Testis (tissue), 3 donors: ENCODE data around the gene CTU2. TPM values are rescaled to one million over a fixed set of nuclear protein-coding genes. Genes with fewer than 3 reads are reported as not detected.
A peak's percentile ranks its signal among the peaks of the same experiment; 100 is the strongest.

ENCODE experiments used
- DNase-seq: peaks from one replicate; pipeline ENCODE4 v3.0.0-alpha.2; 2019
- H3K27ac ChIP-seq, 2 donors: fragments of 200-600 bp; sonication (generic); one replicate each; pipeline ENCODE4 v1.5.1; 2019
- H3K27me3 ChIP-seq: fragments of 200-600 bp; sonication (generic); one replicate; pipeline ENCODE4 v1.5.1; 2019
- H3K36me3 ChIP-seq: fragments of 200-600 bp; sonication (generic); one replicate; pipeline ENCODE4 v1.5.1; 2017; ENCODE audit warnings: low read depth; ENCODE audit errors: missing control alignments
- H3K4me1 ChIP-seq: fragments of 200-600 bp; sonication (generic); one replicate; pipeline ENCODE4 v1.5.1; 2019
- H3K4me3 ChIP-seq, 2 donors: fragments of 200-600 bp; sonication (generic); one replicate each; pipeline ENCODE4 v1.5.1; 2017 to 2019
- H3K9me3 ChIP-seq: fragments of 200-600 bp; sonication (generic); one replicate; pipeline ENCODE4 v1.5.1; 2017
- CTCF ChIP-seq, 3 experiments: fragments of 450-650 bp in 2 of 3; fragments of 200-600 bp in 1 of 3; sonication (generic) in 1 of 3; IDR thresholded peaks; one replicate each; pipeline ENCODE4 v1.5.1; 2016 to 2019; ENCODE audit warnings: antibody characterized with exemption in 3 of 3, mild to moderate bottlenecking in 2 of 3, moderate library complexity in 1 of 3
- POLR2A ChIP-seq: fragments of 450-650 bp; IDR thresholded peaks from one replicate; pipeline ENCODE4 v1.6.1; 2017; ENCODE audit warnings: antibody characterized with exemption, mild to moderate bottlenecking, moderate library complexity
- WGBS, 2 donors: methylation state at CpG; one replicate each; pipeline ENCODE4 v1.1.5; 2018; 5-methylcytosine and 5-hydroxymethylcytosine counted together
- intact Hi-C: fragments of 100-400 bp; cut with DNase I; formaldehyde crosslinking; loops from one replicate; pipeline ENCODE4 v1.15.1; 2023; ENCODE audit warnings: low total_unique reads
- polyA plus RNA-seq: library from polyadenylated mRNA; stranded (reverse); fragments of 350-450 nt; fragmentation: Illumina TruSeq; extraction: RNeasy Lipid Tissue Mini Kit (QIAGEN cat#74804); gene quantifications from one replicate; pipeline ENCODE4 v1.2.3, GENCODE V29; 2014; ENCODE audit warnings: low read depth, low replicate concordance; ENCODE audit not compliant: insufficient read depth
- total RNA-seq, 2 donors: library from RNA; depleted of rRNA; stranded (reverse); fragments of >200 nt; gene quantifications; one replicate each; pipeline ENCODE4 v1.2.3, GENCODE V29; 2016

CTU2 gene
- total and polyA plus RNA-seq, 3 donors from 2014 or later = 19.8 to 25.4 (median 24.8) TPM

- H3K27me3 ChIP-seq = no peaks in the 10 kb centered on the region
- H3K4me3 ChIP-seq = no peak overlapping the region
- no peak for DNase-seq
- H3K4me1 ChIP-seq = peaks cover 28% of the 10 kb centered on the region
- 68 to 82% methylated on average over 9 to 26 of the region's 26 CpGs for WGBS, 2 donors
- peak overlapping the region in 1 of 2 donors; percentile 53 for H3K27ac ChIP-seq
- intact Hi-C loops = no loop called here
- H3K36me3 ChIP-seq = no peaks in the 10 kb centered on the region
- TF ChIP-seq POLR2A = no peak
- TF ChIP-seq CTCF (IDR thresholded peaks at IDR 0.05) = no peak
- H3K9me3 ChIP-seq = no peaks in the 10 kb centered on the region
These were observed 2.6 kb upstream of the CTU2 start for GRCh38 chr16:88703486-88704309.

- H3K4me1 ChIP-seq = peaks cover 28% of the 10 kb centered on the region
- no peaks in the 10 kb centered on the region for H3K27me3 ChIP-seq
- peak overlapping the region; percentile 92 to 98 for H3K4me3 ChIP-seq
- intact Hi-C loops = no loop called here
- TF ChIP-seq CTCF (IDR thresholded peaks at IDR 0.05) (no peak), POLR2A (no peak)
- 13 to 34% methylated on average over 7 to 9 of the region's 9 CpGs for WGBS, 2 donors
- no peak for DNase-seq
- no peaks in the 10 kb centered on the region for H3K9me3 ChIP-seq
- H3K36me3 ChIP-seq = no peaks in the 10 kb centered on the region
- peak overlapping the region in 1 of 2 donors; percentile 77 for H3K27ac ChIP-seq
These were observed 1.1 kb upstream of the CTU2 start for GRCh38 chr16:88705076-88705684.

- peak overlapping the region; percentile 92 to 98 for H3K4me3 ChIP-seq
- H3K9me3 ChIP-seq = no peaks in the 10 kb centered on the region
- 0% methylated on average over 23 of the region's 57 CpGs; no CpG with 5 or more reads in 1 of the 2 donors for WGBS, 2 donors
- H3K36me3 ChIP-seq = no peaks in the 10 kb centered on the region
- H3K27me3 ChIP-seq = no peaks in the 10 kb centered on the region
- intact Hi-C loops = no loop called here
- no peak for DNase-seq
- TF ChIP-seq CTCF (IDR thresholded peaks at IDR 0.05) (no peak), POLR2A (no peak)
- H3K27ac ChIP-seq = peak overlapping the region in 1 of 2 donors; percentile 77
- H3K4me1 ChIP-seq = peaks cover 28% of the 10 kb centered on the region
These were observed 488 bp upstream of the CTU2 start for GRCh38 chr16:88705801-88706228.

- H3K4me1 ChIP-seq = peaks cover 25% of the 10 kb centered on the region
- H3K4me3 ChIP-seq = peak overlapping the region; percentile 92 to 98
- intact Hi-C loops = no loop called here
- TF ChIP-seq POLR2A (no peak), CTCF (IDR thresholded peaks at IDR 0.05) (no peak)
- no peaks in the 10 kb centered on the region for H3K9me3 ChIP-seq
- H3K27me3 ChIP-seq = no peaks in the 10 kb centered on the region
- peak overlapping the region in 1 of 2 donors; percentile 22 for H3K27ac ChIP-seq
- no peak for DNase-seq
- H3K36me3 ChIP-seq = no peaks in the 10 kb centered on the region
- 25 to 28% methylated on average over 17 of the region's 17 CpGs for WGBS, 2 donors
These were observed 893 bp downstream of the CTU2 start for GRCh38 chr16:88706965-88707826.
